K562 (cell line): Measurements from ENCODE around the gene MED15. TPM values are rescaled to one million over a fixed set of nuclear protein-coding genes. Genes with fewer than 3 reads are reported as not detected.

ENCODE experiments used
- CREB1 ChIP-seq, 2 experiments: sonication (generic) in 1 of 2; formaldehyde crosslinking in 1 of 2; IDR thresholded peaks; 2 replicates each; pipeline versions ENCODE4 v1.6.1 to v1.8.0; 2012 to 2022; ENCODE audit warnings: inconsistent platforms in 1 of 2, mild to moderate bottlenecking in 1 of 2, missing genetic modification reagents in 1 of 2, moderate library complexity in 1 of 2
- ELF2 ChIP-seq: fragments of 250-450 bp; sonication (Bioruptor Pico); IDR thresholded peaks from 2 replicates; pipeline ENCODE4 v1.5.0; 2021; ENCODE audit warnings: mild to moderate bottlenecking
- FOXK1 ChIP-seq: sonication (generic); formaldehyde crosslinking; IDR thresholded peaks from 2 replicates; pipeline ENCODE4 v1.8.0; 2022; ENCODE audit warnings: missing genetic modification reagents, mild to moderate bottlenecking, borderline replicate concordance
- GATAD2B ChIP-seq: fragments of 450-650 bp; IDR thresholded peaks from 2 replicates; pipeline ENCODE4 v1.6.1; 2017; ENCODE audit warnings: mild to moderate bottlenecking, borderline replicate concordance
- HMGXB4 ChIP-seq: sonication (generic); formaldehyde crosslinking; IDR thresholded peaks from 2 replicates; pipeline ENCODE4 v1.8.1; 2023; ENCODE audit warnings: mild to moderate bottlenecking, missing genetic modification reagents
- JUN ChIP-seq, 2 experiments: sonication (generic) in 1 of 2; formaldehyde crosslinking in 1 of 2; IDR thresholded peaks; 2 replicates each; pipeline versions ENCODE4 v1.6.1 to v1.8.0; 2012 to 2022; ENCODE audit warnings: borderline replicate concordance in 2 of 2, mild to moderate bottlenecking in 2 of 2, improper control_type of control experiment in 1 of 2, low read depth in 1 of 2, low read length in 1 of 2, missing genetic modification reagents in 1 of 2
- MYNN ChIP-seq, 2 experiments: sonication (generic); formaldehyde crosslinking in 1 of 2; IDR thresholded peaks; 2 replicates each; pipeline versions ENCODE4 v1.5.0 to v1.6.1; 2016 to 2020; ENCODE audit warnings: antibody characterized with exemption in 1 of 2, missing genetic modification reagents in 1 of 2
- RHOXF2B ChIP-seq: fragments of 250-450 bp; sonication (Bioruptor Pico); conservative IDR thresholded peaks from 2 replicates; pipeline ENCODE4 v1.5.1; 2021
- ZBTB1 ChIP-seq: sonication (generic); formaldehyde crosslinking; IDR thresholded peaks from 2 replicates; pipeline ENCODE4 v1.8.1; 2023; ENCODE audit warnings: missing genetic modification reagents, low read depth, mild to moderate bottlenecking, borderline replicate concordance
- ZBTB40 ChIP-seq, 2 experiments: fragments of 450-650 bp in 1 of 2; sonication (generic) in 1 of 2; formaldehyde crosslinking in 1 of 2; IDR thresholded peaks; 2 replicates each; pipeline versions ENCODE4 v1.7.1 to v1.9.0; 2016 to 2022; ENCODE audit warnings: inconsistent platforms in 1 of 2, mild to moderate bottlenecking in 1 of 2, missing genetic modification reagents in 1 of 2
- ZNF184 ChIP-seq: sonication (generic); formaldehyde crosslinking; IDR thresholded peaks from 2 replicates; pipeline ENCODE4 v1.5.0; 2020; ENCODE audit warnings: missing genetic modification reagents
- polyA plus RNA-seq, 8 experiments: library from polyadenylated mRNA; depleted of rRNA in 4 of 8; stranded (reverse) in 5 of 8; unstranded in 3 of 8; fragments of >200 nt; fragmentation: Nextera tagmentation in 2 of 8; fragmentation: Illumina TruSeq in 1 of 8; extraction: Ambion mirVana in 2 of 8; extraction: Trizol in 1 of 8; gene quantifications; 2 replicates each; pipeline versions ENCODE4 v1.2.1 to v1.2.3, GENCODE V29; 2011 to 2014; ENCODE audit warnings: inconsistent platforms in 1 of 8, missing spikeins in 1 of 8
- total RNA-seq, 7 experiments: library from RNA; depleted of rRNA in 6 of 7; stranded (reverse); fragments of >200 nt in 6 of 7; fragmentation: Illumina TruSeq in 2 of 7; extraction: Trizol in 2 of 7; gene quantifications; 2 replicates each; pipeline versions ENCODE4 v1.2.1 to v1.2.3, GENCODE V29; 2011 to 2021; ENCODE audit warnings: low replicate concordance in 1 of 7

Gene MED15
- total and polyA plus RNA-seq, 9 of the 15 experiments (the other 6 are each of a cell fraction or from before 2014, with no cell fraction given) = 4.0 to 271 (median 60.1) TPM

- TF ChIP-seq ZBTB40 (IDR thresholded peaks at IDR 0.05) (no peak), ZBTB40 (CRISPR knock-in tag; IDR thresholded peaks at IDR 0.05) (peak; percentile 36; the same call in 1 of the 2 replicates), RHOXF2B (CRISPR knock-in tag) (0 out of 2 replicates have a peak, but pooled peaks have one; percentile 36), FOXK1 (CRISPR knock-in tag) (no peak), ZNF184 (CRISPR knock-in tag) (peak; percentile 23; the same call in 1 of the 2 replicates), ZBTB1 (CRISPR knock-in tag) (peak; percentile 74; the same call in 1 of the 2 replicates), CREB1 (IDR thresholded peaks at IDR 0.05) (no peak; the same call in 1 of the 2 replicates), CREB1 (CRISPR knock-in tag; IDR thresholded peaks at IDR 0.05) (peak; percentile 50), HMGXB4 (CRISPR knock-in tag) (0 out of 2 replicates have a peak, but pooled peaks have one; percentile 28), MYNN (IDR thresholded peaks at IDR 0.05) (no peak), MYNN (CRISPR knock-in tag; IDR thresholded peaks at IDR 0.05) (peak; percentile 53; the same call in 1 of the 2 replicates), ELF2 (no peak), GATAD2B (no peak), JUN (IDR thresholded peaks at IDR 0.05; ENCODE audit: borderline replicate concordance, low read depth, low read length) (no peak), JUN (CRISPR knock-in tag; IDR thresholded peaks at IDR 0.05; ENCODE audit: borderline replicate concordance) (no peak)
Observed at GRCh38 chr22:20636075-20636812, 128.8 kb downstream of the MED15 start (continued).
